HG03521 (cell line): ENCODE measurements around the gene GPR137B.
A peak's percentile ranks its signal among the peaks of the same experiment; 100 is the strongest.

Source experiments
- ATAC-seq: cut with Tn5 transposase; IDR thresholded peaks from one replicate; pipeline ENCODE4 v1.9.1; 2021; ENCODE audit warnings: mild to moderate bottlenecking, moderate library complexity; ENCODE audit not compliant: unreplicated experiment

GPR137B gene

DNA sequence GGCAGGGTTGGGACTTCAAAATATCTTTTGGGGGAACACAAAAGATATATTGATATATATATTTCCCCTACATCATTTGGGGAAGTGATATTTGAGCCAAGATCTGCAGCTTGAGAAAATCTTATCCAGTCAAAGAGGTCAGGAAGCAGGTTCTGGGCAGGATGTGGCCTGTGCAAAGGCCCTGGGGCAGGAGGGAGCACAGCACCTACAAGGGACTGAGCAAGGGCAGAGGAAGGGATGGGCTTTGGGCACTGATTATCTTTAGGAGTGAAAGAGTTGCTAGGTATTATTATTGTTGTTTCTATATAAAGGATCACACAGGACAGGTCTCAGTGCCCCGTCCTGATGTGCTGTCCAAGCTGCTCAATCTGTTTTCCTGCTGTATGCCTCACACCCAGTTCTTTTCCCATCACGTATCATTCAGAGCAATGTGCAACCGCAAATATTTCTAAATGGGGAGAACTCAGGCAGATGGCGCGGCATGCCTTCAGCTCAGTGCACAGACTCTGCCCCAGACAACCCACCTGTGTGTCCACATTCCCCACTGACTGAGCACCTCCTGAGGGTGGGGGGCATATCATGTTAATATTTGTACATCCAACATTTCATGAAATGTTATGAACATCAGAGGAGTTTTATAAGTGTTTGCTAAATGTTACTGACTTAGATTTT, 28.1 kb upstream of the GPR137B start:
- ATAC-seq = no peak

GRCh38 chr1:236117710-236118109, 24.6 kb upstream of the GPR137B start:
- ATAC-seq = no peak

GRCh38 chr1:236119943-236120484, 22.3 kb upstream of the GPR137B start:
- no peak for ATAC-seq

DNA sequence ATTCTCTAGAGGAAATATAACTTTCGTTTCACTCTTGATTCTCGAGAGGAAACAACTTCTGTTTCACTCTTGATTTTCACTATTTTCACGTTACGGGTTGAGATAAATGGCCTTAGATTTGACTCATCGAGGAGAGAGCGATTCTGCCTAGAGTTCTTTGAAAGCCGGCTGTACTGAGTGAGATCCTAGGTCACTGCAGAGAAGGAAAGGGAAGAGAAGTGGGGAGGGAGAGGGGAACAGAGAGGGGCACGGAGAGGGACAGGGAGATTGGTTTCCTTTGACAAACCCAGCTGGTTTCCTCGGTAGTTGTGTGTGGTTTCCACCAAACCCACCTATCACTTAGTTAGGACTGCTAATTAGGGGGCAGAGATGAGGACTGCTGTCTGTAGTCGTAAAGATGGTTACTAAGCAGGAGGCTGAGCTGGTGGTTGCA, 21.6 kb upstream of the GPR137B start:
- ATAC-seq = no peak

DNA sequence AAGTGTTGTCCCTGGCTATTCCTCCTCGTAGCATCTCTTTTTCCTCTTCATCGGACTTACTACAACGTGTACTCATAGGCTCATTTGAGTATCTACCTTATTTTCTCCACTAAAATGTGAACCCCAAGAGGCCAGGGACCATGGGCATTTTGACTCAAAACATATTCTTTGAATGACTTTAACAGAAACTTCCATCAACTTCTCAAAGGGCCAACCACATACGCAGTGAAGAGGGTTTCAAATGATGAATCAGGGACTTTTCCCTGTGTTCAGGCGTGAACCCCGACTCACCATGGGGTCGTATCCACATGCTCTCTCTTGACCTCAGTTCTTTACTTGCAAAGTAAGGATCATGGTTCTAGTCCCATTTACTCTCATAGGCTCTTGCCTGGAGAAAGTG, 20.2 kb upstream of the GPR137B start:
- no peak for ATAC-seq

- no peak for ATAC-seq
Measured at GRCh38 chr1:236123563-236123962, 18.8 kb upstream of the GPR137B start.

DNA sequence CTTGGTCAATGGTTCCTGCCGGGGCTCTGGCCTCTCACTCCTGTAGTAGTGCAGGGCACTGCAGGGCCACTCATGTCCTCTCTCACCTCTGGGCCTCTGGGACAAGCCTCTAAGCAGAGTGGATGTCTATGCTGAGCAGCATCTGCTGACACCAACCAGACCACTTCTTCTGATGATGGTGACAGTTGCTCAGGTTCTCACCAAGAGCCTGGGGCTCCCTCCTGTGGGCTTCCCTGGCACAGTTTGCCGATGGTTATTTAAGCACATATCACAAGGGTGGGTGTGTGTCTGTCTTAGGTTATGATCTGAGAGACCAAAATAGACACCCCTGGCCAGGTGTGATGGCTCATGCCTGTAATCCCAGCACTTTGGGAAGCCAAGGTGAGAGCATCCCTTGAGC, 17.4 kb upstream of the GPR137B start:
- no peak for ATAC-seq

DNA sequence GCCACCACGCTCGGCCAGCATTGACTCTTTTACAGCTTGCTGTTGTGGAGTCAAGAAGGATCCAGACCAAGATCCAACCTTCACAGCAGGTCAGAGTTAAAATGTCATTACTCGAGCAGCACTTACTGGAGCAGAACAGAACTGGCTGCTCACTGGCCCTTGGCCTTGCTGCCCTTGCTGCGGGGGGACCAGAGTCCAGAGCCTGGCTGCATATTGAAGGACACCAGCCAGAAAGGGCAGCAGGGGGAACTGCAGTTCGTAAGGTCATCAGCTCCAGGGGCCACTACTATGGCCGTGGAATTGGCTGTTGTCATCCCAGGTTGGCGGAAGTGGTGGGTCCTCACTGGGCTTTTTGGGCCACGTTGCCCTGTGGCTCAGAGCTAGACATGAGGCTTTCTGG, 15.3 kb upstream of the GPR137B start:
- no peak for ATAC-seq

- no peak for ATAC-seq
Measured at GRCh38 chr1:236128646-236129178, 13.6 kb upstream of the GPR137B start.

DNA sequence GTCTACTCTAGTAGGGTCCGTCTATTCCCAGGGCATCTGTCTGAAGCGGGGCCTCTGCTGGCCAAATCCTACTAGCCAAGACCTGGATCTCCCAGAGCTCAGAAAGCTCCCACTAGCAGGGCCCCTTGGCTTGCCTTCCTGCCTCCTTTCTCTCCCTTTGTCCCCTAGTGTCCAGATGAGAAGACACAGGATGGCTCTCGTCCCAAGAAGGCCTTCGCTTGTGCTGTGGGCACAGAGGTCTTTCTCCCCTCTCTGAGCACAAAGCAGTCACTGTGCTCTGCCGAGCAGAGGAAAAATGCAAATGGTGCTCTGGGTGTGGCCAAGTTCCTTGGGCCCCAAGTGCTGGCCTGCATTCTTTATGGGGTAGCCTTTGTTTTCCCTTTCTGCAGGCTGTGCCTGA, 13.0 kb upstream of the GPR137B start:
- no peak for ATAC-seq

DNA sequence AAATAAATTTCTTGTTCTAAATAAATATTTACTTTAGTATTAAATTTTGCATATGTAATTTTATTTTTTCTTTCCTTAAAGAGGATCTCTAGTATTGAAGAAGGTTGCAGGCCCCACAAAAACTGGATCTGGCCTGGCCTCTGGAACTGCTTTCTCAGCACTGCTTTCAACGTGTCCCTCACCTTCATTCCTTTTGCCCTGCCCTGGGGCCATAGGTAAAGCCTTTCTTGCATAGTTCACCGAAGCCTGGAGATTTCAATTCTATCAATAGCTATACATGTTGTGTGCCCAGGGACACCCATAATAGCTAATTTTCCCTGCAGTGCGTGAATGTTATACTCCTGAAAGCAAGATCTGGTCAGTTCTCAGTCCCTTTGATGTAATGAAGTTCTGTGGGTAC, 12.0 kb upstream of the GPR137B start:
- ATAC-seq = no peak

DNA sequence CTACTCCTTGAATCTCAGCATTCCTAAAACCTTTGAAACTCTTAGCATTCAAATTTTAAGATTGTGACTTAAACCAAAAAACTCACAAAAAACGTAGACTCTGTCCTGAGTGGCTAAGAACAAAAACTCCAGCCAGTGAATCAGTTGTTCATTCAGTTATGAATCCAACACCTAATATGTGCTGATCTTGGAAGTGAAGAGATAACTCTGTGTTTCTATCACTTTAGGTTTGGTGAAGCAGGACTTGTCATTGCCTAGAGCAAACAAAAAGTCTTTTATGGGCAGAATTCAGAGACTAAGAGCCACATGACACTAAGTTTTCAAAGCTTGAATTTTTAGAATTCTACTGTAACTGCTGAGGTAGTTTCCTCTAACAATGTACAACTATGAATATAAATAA, 10.4 kb upstream of the GPR137B start:
- no peak for ATAC-seq

DNA sequence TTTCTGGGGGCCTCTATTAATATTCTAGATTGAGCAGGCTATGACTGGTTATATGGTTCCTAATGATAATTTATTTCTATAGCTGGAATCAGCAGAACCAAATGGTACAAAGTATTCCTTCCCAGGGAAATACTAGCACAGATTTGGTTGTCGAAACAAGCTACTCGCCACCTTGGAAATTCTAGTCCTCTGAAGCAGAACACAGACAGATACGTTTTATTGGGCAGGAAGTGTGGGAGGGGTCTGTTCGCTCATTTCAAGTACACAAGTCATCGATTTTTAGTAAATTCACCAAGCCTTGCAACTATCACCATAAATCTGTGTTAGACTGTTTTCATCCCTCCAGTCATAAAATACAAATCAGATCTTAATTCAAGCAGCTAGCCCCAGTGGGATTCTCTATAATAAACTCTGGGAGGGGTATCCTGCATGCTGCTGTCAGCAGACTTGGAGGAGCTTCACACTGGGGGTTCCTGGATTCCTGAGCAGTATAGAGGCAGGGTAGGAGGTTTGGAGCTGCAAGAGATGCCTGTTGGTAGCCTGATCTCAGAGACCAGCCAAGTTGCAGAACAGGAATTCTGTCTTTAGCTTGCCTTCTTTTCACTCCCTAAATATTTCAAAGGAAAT, 9.8 kb upstream of the GPR137B start:
- ATAC-seq = no peak

DNA sequence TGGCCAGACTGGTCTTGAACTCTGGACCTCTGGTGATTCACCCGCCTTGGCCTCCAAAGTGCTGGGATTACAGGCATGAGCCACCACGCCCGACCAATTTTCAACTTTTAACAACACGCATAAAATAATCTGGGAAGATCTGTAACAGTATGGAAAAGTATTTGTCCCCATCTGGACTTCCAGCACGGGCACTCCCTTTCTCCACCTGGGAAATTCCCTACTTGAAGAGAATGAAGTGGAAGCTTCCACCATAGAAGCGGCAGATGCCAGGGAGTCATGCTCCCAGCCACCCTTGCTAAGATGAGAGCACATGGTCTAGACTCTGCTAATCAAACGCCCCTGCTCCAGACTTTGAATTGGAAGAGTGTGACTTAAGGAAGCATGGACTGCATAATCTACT, 9.0 kb upstream of the GPR137B start:
- ATAC-seq = no peak

- no peak for ATAC-seq
Measured at GRCh38 chr1:236133802-236134201, 8.5 kb upstream of the GPR137B start.

DNA sequence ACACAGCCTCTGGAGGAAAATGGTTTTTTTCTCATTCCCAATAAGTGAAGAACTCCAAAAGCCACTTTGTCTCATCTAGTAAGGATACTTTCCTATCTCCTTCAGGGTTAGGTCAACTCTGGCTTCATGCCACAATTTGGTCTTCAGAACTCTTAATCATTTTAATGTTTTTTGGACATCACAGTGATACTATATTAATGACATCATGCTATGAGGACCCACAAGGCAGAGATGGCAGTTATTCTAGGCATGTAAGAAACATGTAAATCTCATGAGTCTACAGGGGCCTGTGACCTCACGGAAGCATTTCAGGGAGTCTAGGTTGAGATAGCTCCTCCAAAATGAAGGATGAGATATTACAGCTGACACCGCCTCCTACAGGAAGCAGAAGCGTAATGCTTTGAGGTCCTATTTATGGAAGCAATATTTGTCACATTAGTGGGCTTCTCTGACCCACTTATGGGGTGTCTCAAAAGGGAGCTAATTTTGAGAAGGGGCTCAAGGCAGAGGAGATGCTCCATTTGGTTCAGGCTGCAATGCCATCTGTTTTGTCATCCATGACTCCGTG, 5.0 kb upstream of the GPR137B start:
- no peak for ATAC-seq

GRCh38 chr1:236139495-236139894, 2.8 kb upstream of the GPR137B start:
- ATAC-seq = no peak

- no peak for ATAC-seq
Measured at GRCh38 chr1:236140705-236141446, 1.5 kb upstream of the GPR137B start.

DNA sequence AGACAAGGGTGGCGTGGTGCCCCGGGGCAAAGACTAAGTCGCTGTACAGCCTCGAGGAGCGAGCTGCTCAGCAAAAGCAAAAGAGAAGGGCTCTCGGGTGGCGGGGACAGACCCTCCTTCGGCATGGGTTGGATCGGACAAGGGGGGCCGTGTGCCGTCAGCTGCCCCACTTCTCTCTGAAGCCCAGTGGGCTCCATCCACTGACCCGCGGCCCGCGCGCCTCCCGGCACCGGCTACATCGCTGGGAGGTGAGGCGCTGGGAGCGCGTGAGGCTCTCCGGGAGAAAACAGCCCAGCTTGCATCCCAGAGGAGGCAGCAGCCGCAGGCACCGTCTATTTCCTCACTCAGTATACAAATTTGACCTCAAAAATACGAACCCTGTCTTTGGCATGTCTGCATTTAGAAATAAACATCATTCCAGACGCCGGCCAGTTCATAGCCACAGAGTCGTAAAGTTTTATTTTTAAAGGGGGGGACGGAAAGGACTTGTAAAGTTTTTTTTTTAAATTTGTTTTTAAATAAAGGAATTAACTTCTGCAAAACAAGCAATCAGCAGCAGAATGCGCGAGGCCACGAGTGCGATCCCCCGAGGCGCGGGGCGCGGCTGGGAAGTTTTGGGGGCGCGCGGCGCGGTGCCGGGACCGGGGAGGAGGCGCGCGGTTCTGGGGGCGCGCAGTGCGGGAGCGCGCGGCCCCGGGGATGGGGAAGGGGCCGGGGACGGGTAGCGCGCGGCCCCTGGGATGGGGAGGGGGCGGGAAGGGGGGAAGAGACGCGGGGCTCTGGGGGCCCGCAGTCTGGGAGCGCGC, 689 bp upstream of the GPR137B start:
- peak; percentile 18 for ATAC-seq

DNA sequence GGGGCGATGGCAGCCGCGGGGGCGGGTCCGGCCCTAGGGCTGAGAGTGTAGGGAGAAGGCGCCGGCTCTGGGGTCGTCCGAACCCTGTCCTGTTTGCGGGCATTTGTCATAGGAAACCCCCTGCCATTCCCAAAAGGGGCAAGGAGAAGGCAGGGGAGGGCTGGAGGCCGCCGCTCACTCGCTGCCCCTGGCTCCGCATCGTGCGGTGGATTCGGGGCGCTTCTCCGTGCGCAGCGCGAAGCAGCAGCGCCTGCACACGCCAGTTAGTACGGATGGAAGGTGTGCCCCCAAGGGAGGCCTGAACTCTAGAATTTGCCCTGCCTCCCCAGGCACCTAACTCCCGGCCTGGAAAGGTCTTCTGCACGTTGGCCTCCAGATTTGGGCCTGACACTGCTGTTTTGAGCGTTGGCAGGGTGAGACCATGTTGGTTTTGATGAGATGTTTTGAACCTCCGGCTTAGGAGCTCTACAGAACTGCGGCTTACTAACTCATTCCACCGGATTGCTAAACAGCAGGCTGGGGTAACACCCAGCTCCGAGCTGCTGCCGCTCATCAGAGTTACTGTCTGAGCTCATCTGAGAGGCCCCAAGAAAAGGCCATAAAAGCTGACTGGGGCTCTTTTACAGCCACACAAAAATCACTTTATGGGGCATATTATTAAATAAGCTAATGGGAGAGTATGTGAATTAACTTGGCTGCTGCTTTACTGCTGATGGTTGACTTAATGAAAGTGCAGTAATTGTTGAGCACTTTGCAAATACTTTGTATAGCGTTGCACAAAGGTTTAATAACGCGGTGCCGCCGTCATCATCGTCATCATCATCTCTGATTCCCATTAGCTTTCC, 987 bp downstream of the GPR137B start:
- ATAC-seq = no peak
